Caki2 (cell line): Measurements from ENCODE around the gene SGSM1. TPM values are rescaled to one million over a fixed set of nuclear protein-coding genes. Genes with fewer than 3 reads are reported as not detected.

Experiments
- DNase-seq: peaks from one replicate; pipeline ENCODE4 v3.0.0-alpha.2; 2015; ENCODE audit warnings: low read depth
- in situ Hi-C: cut with HindIII; loops from 2 replicates; pipeline ENCODE4 v1.10.0; 2016; ENCODE audit warnings: low sequenced_read_pairs, low pct_unique_long_range_greater_than_20kb, mixed read lengths
- total RNA-seq: library from RNA; depleted of rRNA; stranded (reverse); fragments of >200 nt; shearing (Covaris generic); gene quantifications from 2 replicates; pipeline ENCODE4 v1.2.3, GENCODE V29; 2014; ENCODE audit warnings: low replicate concordance

Gene SGSM1
- total RNA-seq, 1 experiment from 2014 or later, result 0.27 TPM

- in situ Hi-C loops, result no loop called here
- DNase-seq, result peak; percentile 36
These were observed 2.9 kb upstream of the SGSM1 start for GRCh38 chr22:24803064-24803542.

GRCh38 chr22:24806663-24807001, 621 bp downstream of the SGSM1 start:
- in situ Hi-C loops, result no loop called here
- no peak for DNase-seq

GRCh38 chr22:24807284-24807950, 1.4 kb downstream of the SGSM1 start:
- in situ Hi-C loops, result no loop called here

GRCh38 chr22:24809331-24809730, 3.3 kb downstream of the SGSM1 start:
- no peak for DNase-seq
- in situ Hi-C loops, result no loop called here

More at GRCh38 chr22:24807284-24807950, 1.4 kb downstream of the SGSM1 start:
- peak; percentile 32 for DNase-seq

GRCh38 chr22:24810043-24810749, 4.2 kb downstream of the SGSM1 start:
- in situ Hi-C loops, result no loop called here
- DNase-seq, result peak; percentile 32

GRCh38 chr22:24812950-24813775, 7.2 kb downstream of the SGSM1 start:
- in situ Hi-C loops, result no loop called here
- no peak for DNase-seq

GRCh38 chr22:24813861-24814770, 8.1 kb downstream of the SGSM1 start:
- in situ Hi-C loops, result no loop called here
- no peak for DNase-seq

- no peak for DNase-seq
- in situ Hi-C loops, result no loop called here
These were observed 10.8 kb downstream of the SGSM1 start for GRCh38 chr22:24816806-24817205.

- in situ Hi-C loops, result no loop called here
- DNase-seq, result no peak
These were observed 13.5 kb downstream of the SGSM1 start for GRCh38 chr22:24819487-24819886.

GRCh38 chr22:24819911-24820461, 14.0 kb downstream of the SGSM1 start:
- in situ Hi-C loops, result no loop called here
- peak; percentile 81 for DNase-seq

GRCh38 chr22:24822471-24822870, 16.5 kb downstream of the SGSM1 start:
- no peak for DNase-seq
- in situ Hi-C loops, result no loop called here

- in situ Hi-C loops, result no loop called here
These were observed 17.8 kb downstream of the SGSM1 start for GRCh38 chr22:24823787-24824186.

GRCh38 chr22:24824250-24824649, 18.2 kb downstream of the SGSM1 start:
- DNase-seq, result no peak

More at GRCh38 chr22:24823787-24824186, 17.8 kb downstream of the SGSM1 start:
- no peak for DNase-seq

GRCh38 chr22:24824915-24825314, 18.9 kb downstream of the SGSM1 start:
- in situ Hi-C loops, result no loop called here
- DNase-seq, result no peak

More at GRCh38 chr22:24824250-24824649, 18.2 kb downstream of the SGSM1 start:
- in situ Hi-C loops, result no loop called here

GRCh38 chr22:24826710-24827285, 20.8 kb downstream of the SGSM1 start:
- in situ Hi-C loops, result no loop called here
- DNase-seq, result no peak

GRCh38 chr22:24827296-24827695, 21.3 kb downstream of the SGSM1 start:
- in situ Hi-C loops, result no loop called here

GRCh38 chr22:24830205-24830979, 24.4 kb downstream of the SGSM1 start:
- no peak for DNase-seq
- in situ Hi-C loops, result no loop called here

More at GRCh38 chr22:24827296-24827695, 21.3 kb downstream of the SGSM1 start:
- no peak for DNase-seq
